IMR-90 (cell line): ENCODE results near the gene SRBD1. TPM values are rescaled to one million over a fixed set of nuclear protein-coding genes. Genes with fewer than 3 reads are reported as not detected.
A peak's percentile ranks its signal among the peaks of the same experiment; 100 is the strongest.

Experiments used
- ATAC-seq: fragments of 200-7000 bp; cut with Tn5 transposase; 2 replicates; pipeline ENCODE4 v1.9.1; 2020; ENCODE audit warnings: low read depth, mild to moderate bottlenecking, moderate library complexity
- BruUV-seq: library from RNA; stranded (reverse); fragments of 400-500 nt; replicated peaks from 2 replicates; lab custom pipeline; 2021; lab: Mats Ljungman, UMichigan
- CTCF ChIA-PET: fragments of 300-600 bp; formaldehyde crosslinking; extraction: SDS; loops from one replicate; lab custom pipeline; 2021; ENCODE audit warnings: antibody characterized with exemption; lab: Yijun Ruan, JAX
- POLR2A ChIA-PET: fragments of 300-600 bp; sonication (Branson Sonifier 250); formaldehyde crosslinking; loops from one replicate; lab custom pipeline; 2022; ENCODE audit warnings: antibody characterized with exemption; ENCODE audit not compliant: unreplicated experiment; lab: Charles Lee
- DNase-seq: peaks from one replicate; pipeline ENCODE4 v3.0.0; 2013
- H2AFZ ChIP-seq: replicated peaks from 2 replicates; pipeline ENCODE3; 2013; ENCODE audit warnings: low read length, mild to moderate bottlenecking; ENCODE audit not compliant: poor library complexity
- H2AK5ac ChIP-seq: 2 replicates; pipeline ENCODE4 v1.6.1; 2013; ENCODE audit warnings: low read depth, low read length, inconsistent platforms
- H2AK9ac ChIP-seq: replicated peaks from 2 replicates; pipeline ENCODE3; 2013; ENCODE audit warnings: mild to moderate bottlenecking, low read depth, low read length, moderate library complexity; ENCODE audit not compliant: poor library complexity
- H2BK120ac ChIP-seq: 2 replicates; pipeline ENCODE4 v1.6.1; 2013; ENCODE audit warnings: low read depth, low read length, inconsistent platforms
- H2BK15ac ChIP-seq: 3 replicates; pipeline ENCODE4 v1.6.1; 2013; ENCODE audit warnings: low read depth, low read length, inconsistent platforms
- H2BK20ac ChIP-seq: 2 replicates; pipeline ENCODE4 v1.6.1; 2013; ENCODE audit warnings: low read depth, mild to moderate bottlenecking, inconsistent platforms, low read length, moderate library complexity
- H2BK5ac ChIP-seq: 2 replicates; pipeline ENCODE4 v1.6.1; 2013; ENCODE audit warnings: mild to moderate bottlenecking, low read depth, low read length, inconsistent platforms; ENCODE audit not compliant: poor library complexity, severe bottlenecking
- H3K14ac ChIP-seq: replicated peaks from 2 replicates; pipeline ENCODE4 v1.6.1; 2013; ENCODE audit warnings: low read depth, low read length, inconsistent platforms
- H3K18ac ChIP-seq: 2 replicates; pipeline ENCODE4 v1.6.1; 2013; ENCODE audit warnings: low read depth, low read length, control low read depth
- H3K23ac ChIP-seq: 2 replicates; pipeline ENCODE4 v1.6.1; 2013; ENCODE audit warnings: low read depth, low read length, inconsistent platforms
- H3K27ac ChIP-seq: 2 replicates; pipeline ENCODE4 v1.5.1; 2013; ENCODE audit warnings: mild to moderate bottlenecking, control low read depth, low read length; ENCODE audit not compliant: insufficient read depth
- H3K27me3 ChIP-seq: 2 replicates; pipeline ENCODE4 v1.6.1; 2013; ENCODE audit warnings: low read length; ENCODE audit not compliant: control insufficient read depth, insufficient read depth
- H3K36me3 ChIP-seq: 2 replicates; pipeline ENCODE4 v1.6.1; 2013; ENCODE audit warnings: low read length, mixed read lengths; ENCODE audit not compliant: control insufficient read depth, insufficient read depth
- H3K4ac ChIP-seq: 2 replicates; pipeline ENCODE4 v1.6.1; 2013; ENCODE audit warnings: low read depth, low read length, inconsistent platforms
- H3K4me1 ChIP-seq: 2 replicates; pipeline ENCODE4 v1.6.1; 2013; ENCODE audit warnings: low read length, mixed read lengths; ENCODE audit not compliant: control insufficient read depth, insufficient read depth
- H3K4me2 ChIP-seq: 2 replicates; pipeline ENCODE4 v1.6.1; 2013; ENCODE audit warnings: low read depth, mild to moderate bottlenecking, control low read depth, low read length, moderate library complexity
- H3K4me3 ChIP-seq: 2 replicates; pipeline ENCODE4 v1.5.1; 2013; ENCODE audit warnings: low read depth, mild to moderate bottlenecking, control low read depth, low read length, moderate library complexity; ENCODE audit not compliant: insufficient read depth
- H3K56ac ChIP-seq: 2 replicates; pipeline ENCODE4 v1.6.1; 2013; ENCODE audit warnings: low read length, inconsistent platforms; ENCODE audit not compliant: insufficient read depth; ENCODE audit errors: extremely low read depth
- H3K79me1 ChIP-seq, 2 experiments: 2 replicates each; pipeline ENCODE4 v1.6.1; 2013; ENCODE audit warnings: low read length in 2 of 2, inconsistent platforms in 1 of 2, low read depth in 1 of 2
- H3K9ac ChIP-seq: 2 replicates; pipeline ENCODE4 v1.6.1; 2013; ENCODE audit warnings: low read depth, low read length, control low read depth
- H3K9me1 ChIP-seq: 2 replicates; pipeline ENCODE4 v1.6.1; 2013; ENCODE audit warnings: low read length, inconsistent platforms; ENCODE audit not compliant: insufficient read depth
- H3K9me3 ChIP-seq: 2 replicates; pipeline ENCODE4 v1.6.1; 2013; ENCODE audit warnings: low read length; ENCODE audit not compliant: control insufficient read depth, insufficient read depth
- H4K20me1 ChIP-seq: 2 replicates; pipeline ENCODE4 v1.6.1; 2013; ENCODE audit warnings: low read length, inconsistent platforms; ENCODE audit not compliant: insufficient read depth
- H4K5ac ChIP-seq: 2 replicates; pipeline ENCODE4 v1.6.1; 2013; ENCODE audit warnings: mild to moderate bottlenecking, low read depth, low read length, control low read depth
- H4K8ac ChIP-seq, 2 experiments: 2 replicates each; pipeline ENCODE4 v1.6.1; 2013; ENCODE audit warnings: low read depth in 2 of 2, low read length in 2 of 2, control low read depth in 1 of 2, inconsistent platforms in 1 of 2
- H4K91ac ChIP-seq: 2 replicates; pipeline ENCODE4 v1.6.1; 2013; ENCODE audit warnings: low read depth, low read length, inconsistent platforms; ENCODE audit not compliant: insufficient read depth
- BHLHE40 ChIP-seq: fragments of 150-350 bp; IDR thresholded peaks from 2 replicates; pipeline ENCODE4 v1.6.1; 2016; ENCODE audit warnings: mild to moderate bottlenecking, low read depth, low read length
- CEBPB ChIP-seq: IDR thresholded peaks from 2 replicates; pipeline ENCODE4 v1.6.1; 2012; ENCODE audit warnings: low read depth, low read length, improper control_type of control experiment
- CTCF ChIP-seq: conservative IDR thresholded peaks from 2 replicates; pipeline ENCODE4 v1.5.1; 2012; ENCODE audit warnings: mild to moderate bottlenecking, low read depth, low read length, improper control_type of control experiment
- MAZ ChIP-seq: IDR thresholded peaks from 2 replicates; pipeline ENCODE4 v1.6.1; 2012; ENCODE audit warnings: low read depth, mild to moderate bottlenecking, low read length, improper control_type of control experiment, moderate library complexity, borderline replicate concordance
- MXI1 ChIP-seq: IDR thresholded peaks from 2 replicates; pipeline ENCODE4 v1.6.1; 2012; ENCODE audit warnings: low read depth, mild to moderate bottlenecking, low read length, moderate library complexity, borderline replicate concordance
- NFE2L2 ChIP-seq: fragments of 150-350 bp; IDR thresholded peaks from 2 replicates; pipeline ENCODE4 v1.6.1; 2016; ENCODE audit warnings: low read depth, mild to moderate bottlenecking, low read length
- POLR2A ChIP-seq: IDR thresholded peaks from 2 replicates; pipeline ENCODE4 v1.6.1; 2012; ENCODE audit warnings: mild to moderate bottlenecking, low read depth, low read length
- RCOR1 ChIP-seq: IDR thresholded peaks from 2 replicates; pipeline ENCODE4 v1.6.1; 2012; ENCODE audit warnings: mild to moderate bottlenecking, low read length, improper control_type of control experiment; ENCODE audit not compliant: insufficient replicate concordance
- RFX5 ChIP-seq: IDR thresholded peaks from 2 replicates; pipeline ENCODE4 v1.8.0; 2012; ENCODE audit warnings: low read depth, mild to moderate bottlenecking, low read length, moderate library complexity
- SMC3 ChIP-seq: fragments of 150-350 bp; IDR thresholded peaks from 2 replicates; pipeline ENCODE4 v1.6.1; 2016; ENCODE audit warnings: low read depth, mild to moderate bottlenecking, antibody characterized with exemption, low read length, moderate library complexity
- USF2 ChIP-seq: fragments of 150-350 bp; IDR thresholded peaks from 2 replicates; pipeline ENCODE4 v1.6.1; 2017; ENCODE audit warnings: mild to moderate bottlenecking, antibody characterized with exemption, low read length, low read depth
- WGBS, 2 experiments: methylation state at CpG; one replicate each; pipeline versions ENCODE4 v1.1.5 to v1.1.7; 2013; ENCODE audit warnings: missing lambda C conversion rate in 2 of 2; ENCODE audit not compliant: insufficient read length in 1 of 2; ENCODE audit errors: extremely low coverage in 2 of 2; 5-methylcytosine and 5-hydroxymethylcytosine counted together
- dilution Hi-C: fragments of 300-500 bp; cut with HindIII; formaldehyde crosslinking; loops from one replicate; pipeline ENCODE4 v1.14.3; 2018; ENCODE audit warnings: low sequenced_read_pairs; ENCODE audit not compliant: unreplicated experiment
- in situ Hi-C: fragments of 300-500 bp; cut with MboI; formaldehyde crosslinking; loops from 3 replicates; pipeline ENCODE4 v1.14.3; 2019; ENCODE audit warnings: low sequenced_read_pairs, inconsistent platforms, mixed read lengths
- intact Hi-C: fragments of 100-400 bp; cut with micrococcal nuclease; formaldehyde crosslinking; loops from 2 replicates; pipeline ENCODE4 v1.10.0; 2022
- polyA plus RNA-seq, 3 experiments: library from polyadenylated mRNA; depleted of rRNA; stranded (reverse); fragments of >200 nt; gene quantifications; 2 replicates each; pipeline ENCODE4 v1.2.3, GENCODE V29; 2012; ENCODE audit warnings: low replicate concordance in 1 of 3
- total RNA-seq: library from RNA; depleted of rRNA; stranded (reverse); fragments of >200 nt; gene quantifications from 2 replicates; pipeline ENCODE4 v1.2.3, GENCODE V29; 2012

SRBD1 gene
- total and polyA plus RNA-seq, 2 of the 4 experiments (the other 2 are of a cell fraction) = 3.5 to 14.7 TPM

GRCh38 chr2:45554073-45554741, 56.9 kb downstream of the SRBD1 start (continued):
- TF ChIP-seq CTCF (no peak), POLR2A (no peak)

DNA sequence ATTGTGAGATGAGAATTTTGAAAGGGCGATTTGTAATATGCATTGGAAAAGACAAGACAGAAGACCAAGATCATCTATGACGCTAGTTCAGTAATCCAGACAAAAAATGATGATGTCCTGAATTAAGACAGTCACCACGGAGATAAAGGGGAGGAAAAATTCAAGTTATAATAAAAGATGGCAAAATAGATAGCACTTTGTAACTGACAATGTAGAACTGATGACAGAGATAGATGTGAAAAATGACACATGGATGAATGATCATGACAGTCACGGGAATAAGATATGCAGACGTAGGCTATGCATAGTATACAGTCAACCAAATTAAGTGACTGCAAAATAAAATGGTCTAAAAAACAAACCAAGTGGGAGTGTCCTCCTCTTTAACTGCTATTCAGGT, 59.2 kb downstream of the SRBD1 start:
- peaks cover 1% of the 10 kb centered on the region; the same call in 1 of the 2 replicates for H3K36me3 ChIP-seq
- H3K9ac ChIP-seq = no peak overlapping the region
- H3K18ac ChIP-seq = no peak overlapping the region; the same call in 1 of the 2 replicates
- peaks cover 9% of the 10 kb centered on the region for H3K4me1 ChIP-seq
- ChIA-PET POLR2A (no interaction called here), CTCF (no interaction called here)
- peak overlapping the region; percentile 13; the same call in 1 of the 2 replicates for H3K27ac ChIP-seq
- H2BK120ac ChIP-seq = no peak overlapping the region
- no peak overlapping the region for H3K4me3 ChIP-seq
- 0 out of 2 replicates have a peak, but pooled peaks have one; percentile 8 for ATAC-seq
- H4K8ac ChIP-seq = no peak overlapping the region
- peaks cover 3% of the 10 kb centered on the region for H3K9me3 ChIP-seq
- 72% methylated on average over 3 of the region's 5 CpGs; no CpG with 5 or more reads in 1 of the 2 experiments for WGBS, 2 experiments
- H3K4ac ChIP-seq = no peak overlapping the region
- no peak overlapping the region for H2BK15ac ChIP-seq
- no TSS peak for BruUV-seq
- in situ Hi-C loops = no loop called here
- no peak overlapping the region for H2AFZ ChIP-seq
- dilution Hi-C loops = no loop called here
- no peak overlapping the region for H4K5ac ChIP-seq
- no peak for DNase-seq
- H3K79me1 ChIP-seq = no peaks in the 10 kb centered on the region
- no peak overlapping the region for H4K91ac ChIP-seq
- H2BK20ac ChIP-seq = no peak overlapping the region
- H3K9me1 ChIP-seq = peaks cover 3% of the 10 kb centered on the region; the same call in 1 of the 2 replicates
- H2AK5ac ChIP-seq = no peak overlapping the region
- H3K14ac ChIP-seq = no peak overlapping the region
- no peaks in the 10 kb centered on the region for H4K20me1 ChIP-seq
- H3K4me2 ChIP-seq = peak overlapping the region; percentile 64; the same call in 1 of the 2 replicates
- H3K23ac ChIP-seq = no peak overlapping the region
- H3K56ac ChIP-seq = no peak overlapping the region
- no peak overlapping the region for H2AK9ac ChIP-seq
- intact Hi-C loops = no loop called here
- no peaks in the 10 kb centered on the region for H3K27me3 ChIP-seq
- H2BK5ac ChIP-seq = no peak overlapping the region
- TF ChIP-seq BHLHE40 = no peak
- no peak for TF ChIP-seq RFX5
- no peak for TF ChIP-seq RCOR1
- TF ChIP-seq NFE2L2 = no peak
- TF ChIP-seq SMC3 = no peak
- TF ChIP-seq CTCF = no peak
- no peak for TF ChIP-seq POLR2A
- no peak for TF ChIP-seq CEBPB
- no peak for TF ChIP-seq USF2
- no peak for TF ChIP-seq MAZ
- TF ChIP-seq MXI1 = no peak
